H1 (cell line): ENCODE data around the gene METAP1D. TPM values are rescaled to one million over a fixed set of nuclear protein-coding genes. Genes with fewer than 3 reads are reported as not detected.
A peak's percentile ranks its signal among the peaks of the same experiment; 100 is the strongest.

Experiments used
- CTCF ChIA-PET: fragments of 300-600 bp; sonication (Branson Sonifier 250); formaldehyde crosslinking; loops from one replicate; lab custom pipeline; 2021; ENCODE audit not compliant: partially characterized antibody; lab: Charles Lee
- POLR2A ChIA-PET: fragments of 300-600 bp; sonication (Branson Sonifier 250); formaldehyde crosslinking; loops from one replicate; lab custom pipeline; 2021; ENCODE audit warnings: inconsistent platforms; ENCODE audit not compliant: partially characterized antibody; lab: Charles Lee
- DNase-seq, 2 experiments: peaks; one replicate each; pipeline versions ENCODE4 v3.0.0 to v3.0.0-alpha.2; 2010 to 2022; ENCODE audit warnings: low spot score in 2 of 2, low read depth in 1 of 2, mixed read lengths in 1 of 2
- FAIRE-seq: peaks from 2 replicates; lab custom pipeline; 2011; peaks lifted over from hg19 to GRCh38; lab: Jason Lieb, UNC
- H2AFZ ChIP-seq: 2 replicates; pipeline ENCODE4 v1.8.1; 2012; ENCODE audit warnings: low read length, inconsistent platforms
- H2AK5ac ChIP-seq: 2 replicates; pipeline ENCODE4 v1.6.1; 2013; ENCODE audit warnings: low read depth, low read length
- H2BK120ac ChIP-seq: replicated peaks from 2 replicates; pipeline ENCODE3; 2013; ENCODE audit warnings: low read depth, low read length, inconsistent platforms
- H2BK12ac ChIP-seq: 2 replicates; pipeline ENCODE4 v1.6.1; 2013; ENCODE audit warnings: low read depth, low read length
- H2BK15ac ChIP-seq: 2 replicates; pipeline ENCODE4 v1.6.1; 2013; ENCODE audit warnings: low read length
- H2BK20ac ChIP-seq: 2 replicates; pipeline ENCODE4 v1.6.1; 2013; ENCODE audit warnings: low read length
- H2BK5ac ChIP-seq: 2 replicates; pipeline ENCODE4 v1.6.1; 2013; ENCODE audit warnings: low read depth, low read length
- H3K14ac ChIP-seq: 2 replicates; pipeline ENCODE4 v1.6.1; 2013; ENCODE audit warnings: inconsistent platforms; ENCODE audit not compliant: insufficient read length
- H3K18ac ChIP-seq: 2 replicates; pipeline ENCODE4 v1.6.1; 2013; ENCODE audit warnings: low read length; ENCODE audit errors: extremely low read depth
- H3K23ac ChIP-seq: 2 replicates; pipeline ENCODE4 v1.6.1; 2013; ENCODE audit warnings: inconsistent platforms; ENCODE audit not compliant: insufficient read length
- H3K23me2 ChIP-seq: 2 replicates; pipeline ENCODE4 v1.6.1; 2013; ENCODE audit warnings: low read depth, low read length
- H3K27ac ChIP-seq: 2 replicates; pipeline ENCODE4 v1.6.1; 2011; ENCODE audit warnings: low read depth, low read length, inconsistent platforms
- H3K27me3 ChIP-seq, 4 experiments: replicated peaks in 1 of 4; 1 replicate in 1 of 4; 2 replicates in 3 of 4; pipeline versions ENCODE4 v1.6.1 to v1.8.1; 2011 to 2013; ENCODE audit warnings: low read length in 3 of 4, mild to moderate bottlenecking in 3 of 4, inconsistent platforms in 2 of 4, mixed read lengths in 2 of 4, moderate library complexity in 1 of 4; ENCODE audit not compliant: control insufficient read depth in 3 of 4, insufficient read depth in 3 of 4; ENCODE audit errors: extremely low read depth in 1 of 4
- H3K36me3 ChIP-seq, 4 experiments: 2 replicates each; pipeline versions ENCODE4 v1.6.1 to v1.8.1; 2011 to 2013; ENCODE audit warnings: mild to moderate bottlenecking in 4 of 4, low read length in 3 of 4, moderate library complexity in 2 of 4, control low read depth in 1 of 4, inconsistent platforms in 1 of 4; ENCODE audit not compliant: insufficient read depth in 4 of 4, control insufficient read depth in 2 of 4
- H3K4ac ChIP-seq: replicated peaks from 2 replicates; pipeline ENCODE3; 2013; ENCODE audit warnings: low read length, low read depth, mixed read lengths, inconsistent platforms; ENCODE audit not compliant: insufficient read length
- H3K4me1 ChIP-seq, 4 experiments: replicated peaks in 1 of 4; 1 replicate in 1 of 4; 2 replicates in 3 of 4; pipeline versions ENCODE4 v1.6.1 to v1.8.1; 2011 to 2013; ENCODE audit warnings: low read length in 3 of 4, inconsistent platforms in 2 of 4, mixed read lengths in 1 of 4; ENCODE audit not compliant: insufficient read depth in 4 of 4, control insufficient read depth in 3 of 4
- H3K4me2 ChIP-seq, 2 experiments: 2 replicates each; pipeline versions ENCODE4 v1.6.1 to v1.8.1; 2011 to 2013; ENCODE audit warnings: low read depth in 2 of 2, low read length in 2 of 2, control low read depth in 1 of 2, inconsistent platforms in 1 of 2, mild to moderate bottlenecking in 1 of 2; ENCODE audit not compliant: insufficient read depth in 1 of 2
- H3K4me3 ChIP-seq, 4 experiments: fragments of 200-600, 300-600 bp in 1 of 4; sonication (generic), shearing (Covaris generic), sonication (Bioruptor Twin) in 1 of 4; 2 replicates each; pipeline versions ENCODE4 v1.5.1 to v1.8.1; 2011 to 2016; ENCODE audit warnings: low read length in 4 of 4, low read depth in 3 of 4, control low read depth in 2 of 4, inconsistent platforms in 2 of 4, mild to moderate bottlenecking in 2 of 4, mixed read lengths in 1 of 4, moderate library complexity in 1 of 4; ENCODE audit not compliant: insufficient read depth in 2 of 4; ENCODE audit errors: extremely low read depth in 1 of 4
- H3K56ac ChIP-seq: replicated peaks from 2 replicates; pipeline ENCODE3; 2013; ENCODE audit warnings: low read depth, mild to moderate bottlenecking, mixed read lengths, low read length, inconsistent platforms; ENCODE audit not compliant: insufficient read length
- H3K79me1 ChIP-seq: 2 replicates; pipeline ENCODE4 v1.6.1; 2013; ENCODE audit warnings: low read depth, low read length, control low read depth
- H3K79me2 ChIP-seq, 2 experiments: 2 replicates each; pipeline versions ENCODE4 v1.6.1 to v1.8.1; 2012 to 2013; ENCODE audit warnings: low read length in 2 of 2, mild to moderate bottlenecking in 2 of 2, inconsistent platforms in 1 of 2; ENCODE audit not compliant: insufficient read depth in 2 of 2, control insufficient read depth in 1 of 2
- H3K9ac ChIP-seq, 4 experiments: replicated peaks in 1 of 4; 1 replicate in 1 of 4; 2 replicates in 3 of 4; pipeline versions ENCODE4 v1.6.1 to v1.8.1; 2011 to 2013; ENCODE audit warnings: low read depth in 3 of 4, low read length in 3 of 4, control low read depth in 2 of 4, mild to moderate bottlenecking in 2 of 4, moderate library complexity in 2 of 4, inconsistent platforms in 1 of 4; ENCODE audit errors: extremely low read depth in 1 of 4
- H3K9me3 ChIP-seq, 2 experiments: 2 replicates each; pipeline versions ENCODE4 v1.6.1 to v1.8.1; 2012 to 2013; ENCODE audit warnings: mild to moderate bottlenecking in 2 of 2, moderate library complexity in 2 of 2, control low read depth in 1 of 2, inconsistent platforms in 1 of 2, low read depth in 1 of 2, low read length in 1 of 2, mixed read lengths in 1 of 2; ENCODE audit not compliant: insufficient read depth in 2 of 2
- H4K20me1 ChIP-seq, 2 experiments: replicated peaks in 1 of 2; 2 replicates each; pipeline versions ENCODE3 to v1.8.1; 2011 to 2013; ENCODE audit warnings: inconsistent platforms in 2 of 2, low read length in 2 of 2, mild to moderate bottlenecking in 1 of 2; ENCODE audit not compliant: insufficient read depth in 2 of 2, control insufficient read depth in 1 of 2
- H4K5ac ChIP-seq: 2 replicates; pipeline ENCODE4 v1.6.1; 2013; ENCODE audit warnings: low read length, low read depth, mixed read lengths, inconsistent platforms; ENCODE audit not compliant: insufficient read length
- H4K8ac ChIP-seq: 2 replicates; pipeline ENCODE4 v1.8.0; 2013; ENCODE audit warnings: mild to moderate bottlenecking, moderate library complexity, low read length, inconsistent platforms; ENCODE audit not compliant: insufficient read depth; ENCODE audit errors: extremely low read depth
- H4K91ac ChIP-seq: replicated peaks from 2 replicates; pipeline ENCODE3; 2013; ENCODE audit warnings: low read length, mixed read lengths, inconsistent platforms; ENCODE audit not compliant: insufficient read length
- BACH1 ChIP-seq: IDR thresholded peaks from 2 replicates; pipeline ENCODE4 v1.6.1; 2012; ENCODE audit warnings: low read length, improper control_type of control experiment
- CEBPB ChIP-seq: IDR thresholded peaks from 2 replicates; pipeline ENCODE4 v1.6.1; 2012; ENCODE audit warnings: low read depth, low read length
- CTBP2 ChIP-seq: IDR thresholded peaks from 2 replicates; pipeline ENCODE4 v1.7.0; 2011; ENCODE audit warnings: borderline replicate concordance, mild to moderate bottlenecking, moderate library complexity, mixed read lengths, low read length; ENCODE audit not compliant: insufficient read depth, insufficient read length
- EZH2 ChIP-seq: fragments of 200-600 bp; sonication (generic); IDR thresholded peaks from 2 replicates; pipeline ENCODE4 v1.7.1; 2012; ENCODE audit warnings: low read depth, mild to moderate bottlenecking, moderate library complexity, low read length, inconsistent platforms; ENCODE audit not compliant: severe bottlenecking
- GABPA ChIP-seq: IDR thresholded peaks from 2 replicates; pipeline ENCODE4 v1.6.1; 2011; ENCODE audit warnings: mild to moderate bottlenecking, low read length, moderate library complexity, borderline replicate concordance; ENCODE audit not compliant: insufficient read depth
- RXRA ChIP-seq: IDR thresholded peaks from 2 replicates; pipeline ENCODE4 v1.6.1; 2011; ENCODE audit warnings: low read depth, mild to moderate bottlenecking, low read length, moderate library complexity; ENCODE audit not compliant: insufficient read depth
- SRF ChIP-seq: IDR thresholded peaks from 2 replicates; pipeline ENCODE4 v1.6.1; 2011; ENCODE audit warnings: mild to moderate bottlenecking, low read depth, low read length, moderate library complexity
- SUZ12 ChIP-seq: fragments of 200-600 bp; sonication (generic); IDR thresholded peaks from 2 replicates; pipeline ENCODE4 v1.6.1; 2012; ENCODE audit warnings: mild to moderate bottlenecking, inconsistent platforms, low read length, moderate library complexity, mixed read lengths
- TBP ChIP-seq: IDR thresholded peaks from 2 replicates; pipeline ENCODE4 v1.6.1; 2011; ENCODE audit warnings: low read depth, low read length, improper control_type of control experiment
- TEAD4 ChIP-seq: IDR thresholded peaks from 2 replicates; pipeline ENCODE4 v1.6.1; 2012; ENCODE audit warnings: low read depth, low read length, inconsistent platforms, mixed read lengths
- WGBS, 2 experiments: shearing (Covaris generic) in 1 of 2; methylation state at CpG; one replicate each; pipeline versions ENCODE4 v1.1.6 to v1.1.7; 2013 to 2015; ENCODE audit warnings: low lambda C conversion rate in 2 of 2, mixed read lengths in 2 of 2, inconsistent platforms in 1 of 2, low coverage in 1 of 2, missing lambda C conversion rate in 1 of 2; ENCODE audit not compliant: insufficient replicate concordance in 2 of 2, insufficient coverage in 1 of 2, insufficient read length in 1 of 2; ENCODE audit errors: extremely low coverage in 1 of 2, missing lambda C conversion rate in 1 of 2; 5-methylcytosine and 5-hydroxymethylcytosine counted together
- polyA plus RNA-seq, 7 experiments: library from polyadenylated mRNA; depleted of rRNA in 3 of 7; stranded (reverse) in 5 of 7; unstranded in 2 of 7; fragments of >200 nt in 5 of 7; fragments of 200-250 nt in 2 of 7; gene quantifications; 1 replicate in 5 of 7; 2 replicates in 1 of 7; 4 replicates in 1 of 7; pipeline versions ENCODE4 v1.2.1 to v1.2.3, GENCODE V29; 2011 to 2013; ENCODE audit warnings: missing spikeins in 2 of 7, mixed read lengths in 2 of 7
- total RNA-seq: library from RNA; stranded (reverse); fragmentation: NEBNext Ultra II Directional; extraction: Animal tissue kit (Norgen Biotek cat#: 25700); gene quantifications from 2 replicates; pipeline ENCODE4 v1.2.1, GENCODE V29; 2021
- TF ChIP-seq, protein P1 (sequence below): IDR thresholded peaks from 2 replicates; pipeline ENCODE4 v1.6.1; 2012; ENCODE audit warnings: inconsistent platforms

Gene METAP1D
- total and polyA plus RNA-seq, 2 of the 8 experiments (the other 6 are each of a cell fraction or from before 2014, with no cell fraction given): 3.9 to 6.2 TPM

- H2BK120ac ChIP-seq: no peak overlapping the region
- no peak overlapping the region for H3K56ac ChIP-seq
- ChIA-PET POLR2A (interaction anchor here (0.8 to 14.0 kb wide), 6 partner anchors 9 to 84 kb away, joined by 3 to 184 read pairs (median 4); partner anchors contain the start of gene DLX2), CTCF (interaction anchor here (0.5 to 2.6 kb wide), 12 partner anchors 9 to 378 kb away, joined by 3 to 19 read pairs (median 4); no protein-coding TSS in a partner anchor)
- no peak overlapping the region for H3K27ac ChIP-seq
- no peak overlapping the region for H2AFZ ChIP-seq
- H4K8ac ChIP-seq: no peak overlapping the region; the same call in 1 of the 2 replicates
- FAIRE-seq (no peak), DNase-seq (peak in 1 of 2 experiments; percentile 69)
- H3K9ac ChIP-seq: no peak overlapping the region; a peak in 1 of 7 replicates
- no peak overlapping the region for H3K18ac ChIP-seq
- no peak overlapping the region; the same call in none of the 2 replicates for H2AK5ac ChIP-seq
- no peak overlapping the region for H4K91ac ChIP-seq
- no peak overlapping the region for H2BK20ac ChIP-seq
- H3K23me2 ChIP-seq: peaks cover 13% of the 10 kb centered on the region; the same call in 1 of the 2 replicates
- H2BK12ac ChIP-seq: peak overlapping the region; percentile 87; the same call in 1 of the 2 replicates
- no peaks in the 10 kb centered on the region for H3K79me2 ChIP-seq
- H3K79me1 ChIP-seq: no peaks in the 10 kb centered on the region
- H3K4me2 ChIP-seq: peak overlapping the region; percentile 51 to 64
- H3K9me3 ChIP-seq: no peaks in the 10 kb centered on the region
- H4K20me1 ChIP-seq: peaks cover 18 to 35% of the 10 kb centered on the region in 2 experiments
- H2BK5ac ChIP-seq: no peak overlapping the region
- H3K14ac ChIP-seq: no peak overlapping the region
- no peak overlapping the region for H3K23ac ChIP-seq
- H3K27me3 ChIP-seq: peaks cover 74 to 88% (median 83%) of the 10 kb centered on the region in 4 experiments
- no peaks in the 10 kb centered on the region for H3K36me3 ChIP-seq
- peaks cover 2 to 39% (median 17%) of the 10 kb centered on the region in 4 experiments for H3K4me1 ChIP-seq
- peak overlapping the region; percentile 16; the same call in 1 of the 2 replicates for H2BK15ac ChIP-seq
- no peak overlapping the region for H4K5ac ChIP-seq
- WGBS, 2 experiments: 9% methylated on average over 36 of the region's 36 CpGs; no CpG with 5 or more reads in 1 of the 2 experiments
- H3K4ac ChIP-seq: no peak overlapping the region
- H3K4me3 ChIP-seq: peak overlapping the region in 1 of 4 experiments; percentile 42; a peak in 3 of 8 replicates
- TF ChIP-seq CTBP2 (peak; percentile 86), TBP (peak; percentile 35; the same call in 1 of the 2 replicates), GABPA (no peak), TEAD4 (no peak), EZH2 (peak; percentile 95), CEBPB (no peak), SRF (no peak), BACH1 (no peak), SUZ12 (peak; percentile 97), RXRA (no peak)
- TF ChIP-seq, protein P1, sequence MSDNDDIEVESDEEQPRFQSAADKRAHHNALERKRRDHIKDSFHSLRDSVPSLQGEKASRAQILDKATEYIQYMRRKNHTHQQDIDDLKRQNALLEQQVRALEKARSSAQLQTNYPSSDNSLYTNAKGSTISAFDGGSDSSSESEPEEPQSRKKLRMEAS: no peak
Measured at GRCh38 chr2:172081221-172082022, 81.7 kb downstream of the METAP1D start.
